ENCODE measurements around the gene KIF21B.
A peak's percentile ranks its signal among the peaks of the same experiment; 100 is the strongest.

The KIF21B gene

GRCh38 chr1:201025571-201026002, 2.1 kb upstream of the KIF21B start:
- Histone ChIP-seq H3K27ac (ENCODE audit: low read length) (no peak overlapping the region), H3K9me3 (ENCODE audit: control insufficient read depth in 1 of 2, low read length in 2 of 2) (no peaks in the 10 kb centered on the region), H3K4me3 (ENCODE audit: low read depth in 1 of 2, low read length in 2 of 2) (no peak overlapping the region), H3K27me3 (ENCODE audit: low read depth, low read length) (no peaks in the 10 kb centered on the region), H3K4me1 (ENCODE audit: control insufficient read depth in 1 of 2, insufficient read depth in 2 of 2, low read length in 2 of 2) (peaks cover 22 to 45% of the 10 kb centered on the region in 2 donors), H3K36me3 (ENCODE audit: control insufficient read depth in 1 of 2, insufficient read depth in 2 of 2, low read length in 2 of 2) (no peaks in the 10 kb centered on the region)

DNA sequence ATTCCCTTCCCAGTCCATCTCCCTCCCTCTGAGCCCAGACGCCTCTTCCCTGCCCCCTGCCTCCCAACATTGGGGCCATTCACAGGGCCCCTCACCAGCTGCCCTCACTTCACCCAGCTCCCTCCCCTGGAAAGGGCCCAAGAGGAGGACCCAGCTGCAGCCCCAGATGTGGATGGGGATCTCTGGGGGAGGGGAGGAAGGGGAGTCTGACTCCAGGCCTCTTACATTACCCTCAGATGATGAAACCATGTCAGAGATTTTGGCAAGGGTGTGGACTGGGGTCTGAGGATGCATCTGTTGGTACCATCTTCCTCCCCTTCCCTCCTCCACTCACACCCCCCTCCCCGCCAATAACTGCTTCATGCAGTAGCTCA, 1.1 kb upstream of the KIF21B start:
- Histone ChIP-seq H3K36me3 (ENCODE audit: control insufficient read depth in 1 of 2, insufficient read depth in 2 of 2, low read length in 2 of 2) (no peaks in the 10 kb centered on the region), H3K4me3 (ENCODE audit: low read depth in 1 of 2, low read length in 2 of 2) (no peak overlapping the region), H3K9me3 (ENCODE audit: control insufficient read depth in 1 of 2, low read length in 2 of 2) (no peaks in the 10 kb centered on the region), H3K27me3 (ENCODE audit: low read depth, low read length) (no peaks in the 10 kb centered on the region), H3K4me1 (ENCODE audit: control insufficient read depth in 1 of 2, insufficient read depth in 2 of 2, low read length in 2 of 2) (peaks cover 27 to 45% of the 10 kb centered on the region in 2 donors), H3K27ac (ENCODE audit: low read length) (no peak overlapping the region)

DNA sequence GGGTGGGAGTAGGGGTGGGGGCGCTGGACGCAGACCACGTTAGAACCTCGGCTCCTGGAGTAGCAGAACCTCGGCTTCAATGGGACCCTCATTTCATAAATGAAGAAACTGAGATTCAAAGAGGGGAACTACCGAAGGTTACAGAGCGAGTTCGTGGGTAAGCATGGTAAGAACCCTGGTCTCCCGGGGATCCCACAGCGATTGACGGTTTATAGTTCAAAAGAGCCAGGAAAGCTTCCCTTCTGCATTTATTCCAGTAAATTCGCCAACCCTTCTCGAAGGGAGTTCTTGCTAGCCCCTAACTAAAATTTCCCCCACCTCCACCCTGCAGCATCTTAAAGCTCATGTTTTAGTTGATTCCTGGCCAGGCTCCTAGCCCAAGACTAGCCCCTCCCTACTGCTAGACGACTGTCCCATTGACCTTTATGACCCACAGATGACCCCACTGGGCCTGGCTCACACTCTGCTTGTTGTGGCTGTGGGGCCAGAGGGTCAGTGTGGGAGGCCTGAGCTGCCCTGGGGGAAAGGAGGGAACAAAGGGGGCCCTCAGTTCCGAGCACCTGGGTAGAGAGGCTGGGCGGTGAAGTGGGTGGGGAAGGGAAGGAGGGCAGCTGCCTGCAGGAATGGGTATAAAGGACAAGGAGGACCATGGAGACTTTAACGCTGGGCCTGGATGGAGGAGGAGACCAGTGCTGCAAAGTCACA, 558 bp upstream of the KIF21B start:
- no peaks in the 10 kb centered on the region for H3K9me3 ChIP-seq (ENCODE audit: control insufficient read depth in 1 of 2, low read length in 2 of 2)
- no peaks in the 10 kb centered on the region for H3K36me3 ChIP-seq (ENCODE audit: control insufficient read depth in 1 of 2, insufficient read depth in 2 of 2, low read length in 2 of 2)
- H3K4me1 ChIP-seq (ENCODE audit: control insufficient read depth in 1 of 2, insufficient read depth in 2 of 2, low read length in 2 of 2): peaks cover 26 to 45% of the 10 kb centered on the region in 2 donors
- H3K27ac ChIP-seq (ENCODE audit: low read length): no peak overlapping the region
- no peaks in the 10 kb centered on the region for H3K27me3 ChIP-seq (ENCODE audit: low read depth, low read length)
- H3K4me3 ChIP-seq (ENCODE audit: low read depth in 1 of 2, low read length in 2 of 2): no peak overlapping the region

GRCh38 chr1:201022820-201023516, 546 bp downstream of the KIF21B start:
- no peak overlapping the region for H3K27ac ChIP-seq (ENCODE audit: low read length)
- H3K27me3 ChIP-seq (ENCODE audit: low read depth, low read length): no peaks in the 10 kb centered on the region
- H3K9me3 ChIP-seq (ENCODE audit: control insufficient read depth in 1 of 2, low read length in 2 of 2): no peaks in the 10 kb centered on the region
- H3K36me3 ChIP-seq (ENCODE audit: control insufficient read depth in 1 of 2, insufficient read depth in 2 of 2, low read length in 2 of 2): no peaks in the 10 kb centered on the region
- peak overlapping the region; percentile 47 to 65 for H3K4me3 ChIP-seq (ENCODE audit: low read depth in 1 of 2, low read length in 2 of 2)
- H3K4me1 ChIP-seq (ENCODE audit: control insufficient read depth in 1 of 2, insufficient read depth in 2 of 2, low read length in 2 of 2): peaks cover 15 to 46% of the 10 kb centered on the region in 2 donors

- no peaks in the 10 kb centered on the region for H3K9me3 ChIP-seq (ENCODE audit: control insufficient read depth in 1 of 2, low read length in 2 of 2)
- H3K36me3 ChIP-seq (ENCODE audit: control insufficient read depth in 1 of 2, insufficient read depth in 2 of 2, low read length in 2 of 2): no peaks in the 10 kb centered on the region
- peak overlapping the region; percentile 47 to 65 for H3K4me3 ChIP-seq (ENCODE audit: low read depth in 1 of 2, low read length in 2 of 2)
- no peaks in the 10 kb centered on the region for H3K27me3 ChIP-seq (ENCODE audit: low read depth, low read length)
- no peak overlapping the region for H3K27ac ChIP-seq (ENCODE audit: low read length)
- H3K4me1 ChIP-seq (ENCODE audit: control insufficient read depth in 1 of 2, insufficient read depth in 2 of 2, low read length in 2 of 2): peaks cover 12 to 49% of the 10 kb centered on the region in 2 donors
Measured at GRCh38 chr1:201022493-201022819, 1.1 kb downstream of the KIF21B start.

DNA sequence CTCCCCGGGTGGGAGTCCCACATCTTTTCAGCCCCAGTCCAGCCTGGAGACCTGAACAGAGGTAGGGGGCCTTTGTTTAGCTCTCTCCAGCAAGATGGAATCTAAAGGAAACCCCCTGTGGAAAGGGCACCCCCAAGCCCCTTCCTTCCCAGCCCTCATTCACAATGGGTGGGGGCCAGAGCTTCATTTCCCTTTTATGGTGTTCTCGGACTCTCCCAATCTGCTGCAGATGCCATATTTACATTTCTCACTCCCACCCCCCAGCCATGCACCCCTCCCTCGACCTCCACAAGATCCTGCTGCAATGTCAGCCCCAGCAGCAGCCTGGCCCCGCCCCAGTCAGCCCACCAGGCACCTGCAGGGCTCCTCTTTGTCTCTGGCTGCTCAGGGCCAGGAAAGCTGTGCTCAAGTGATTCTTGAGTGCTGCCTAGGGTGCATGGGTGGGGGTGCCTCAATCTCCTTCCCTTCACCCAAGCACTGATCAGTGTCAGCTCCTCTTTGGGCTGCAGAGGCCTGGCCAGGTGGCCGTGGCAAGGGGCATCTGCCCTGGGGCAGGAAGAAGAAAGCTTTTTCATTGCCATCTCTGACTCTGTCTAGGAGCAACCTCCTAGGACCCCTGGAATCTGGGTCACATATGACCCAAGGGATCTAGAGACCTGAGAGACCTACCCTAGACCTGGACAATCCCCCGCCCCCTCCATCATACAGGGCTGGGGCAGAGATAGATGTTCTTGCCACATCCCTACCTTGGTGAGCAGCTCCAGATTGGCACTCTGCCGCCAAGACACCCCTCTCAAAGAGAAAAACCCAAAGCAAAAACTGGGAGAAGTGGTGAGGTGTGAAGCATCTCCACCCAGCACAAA, 1.7 kb downstream of the KIF21B start:
- no peaks in the 10 kb centered on the region for H3K9me3 ChIP-seq (ENCODE audit: control insufficient read depth in 1 of 2, low read length in 2 of 2)
- peak overlapping the region; percentile 47 to 65 for H3K4me3 ChIP-seq (ENCODE audit: low read depth in 1 of 2, low read length in 2 of 2)

GRCh38 chr1:201020721-201021629, 2.5 kb downstream of the KIF21B start:
- H3K27ac ChIP-seq (ENCODE audit: low read length): peak overlapping the region; percentile 45
- no peaks in the 10 kb centered on the region for H3K36me3 ChIP-seq (ENCODE audit: control insufficient read depth in 1 of 2, insufficient read depth in 2 of 2, low read length in 2 of 2)
- H3K4me1 ChIP-seq (ENCODE audit: control insufficient read depth in 1 of 2, insufficient read depth in 2 of 2, low read length in 2 of 2): peaks cover 5 to 49% of the 10 kb centered on the region in 2 donors
- no peaks in the 10 kb centered on the region for H3K27me3 ChIP-seq (ENCODE audit: low read depth, low read length)
- H3K9me3 ChIP-seq (ENCODE audit: control insufficient read depth in 1 of 2, low read length in 2 of 2): no peaks in the 10 kb centered on the region
- no peak overlapping the region for H3K4me3 ChIP-seq (ENCODE audit: low read depth in 1 of 2, low read length in 2 of 2)

More for the DNA sequence above, 1.7 kb downstream of the KIF21B start:
- Histone ChIP-seq H3K4me1 (ENCODE audit: control insufficient read depth in 1 of 2, insufficient read depth in 2 of 2, low read length in 2 of 2) (peaks cover 12 to 51% of the 10 kb centered on the region in 2 donors), H3K36me3 (ENCODE audit: control insufficient read depth in 1 of 2, insufficient read depth in 2 of 2, low read length in 2 of 2) (no peaks in the 10 kb centered on the region), H3K27me3 (ENCODE audit: low read depth, low read length) (no peaks in the 10 kb centered on the region), H3K27ac (ENCODE audit: low read length) (no peak overlapping the region)

DNA sequence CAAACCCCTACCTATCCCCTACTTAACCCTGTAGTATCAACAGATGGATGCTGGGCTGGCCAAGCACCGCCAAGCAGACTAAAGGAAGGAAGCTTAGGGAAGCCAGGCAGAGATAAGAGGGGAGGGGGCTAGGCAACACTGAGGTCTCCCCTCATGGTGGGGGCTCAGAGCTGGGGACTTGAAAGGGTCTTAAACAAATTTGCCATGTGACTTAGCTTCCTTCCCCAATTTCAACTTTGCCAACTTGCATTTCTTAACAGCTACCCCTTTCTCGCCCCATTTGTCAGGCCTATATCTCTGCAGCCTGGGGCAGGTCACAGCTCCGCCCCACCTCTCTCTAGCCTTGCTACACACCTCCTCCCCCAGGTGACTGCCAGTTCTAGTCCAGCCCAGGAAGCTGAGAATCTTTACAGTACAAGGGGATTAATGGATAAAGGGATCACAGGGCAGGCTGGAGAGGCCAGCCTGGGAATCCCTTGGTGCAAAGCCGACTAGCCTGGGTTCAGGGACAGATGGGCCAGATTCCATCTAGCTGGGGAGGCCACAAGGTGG, 3.4 kb downstream of the KIF21B start:
- Histone ChIP-seq H3K27me3 (ENCODE audit: low read depth, low read length) (no peaks in the 10 kb centered on the region), H3K36me3 (ENCODE audit: control insufficient read depth in 1 of 2, insufficient read depth in 2 of 2, low read length in 2 of 2) (no peaks in the 10 kb centered on the region), H3K4me1 (ENCODE audit: control insufficient read depth in 1 of 2, insufficient read depth in 2 of 2, low read length in 2 of 2) (peaks cover 5 to 43% of the 10 kb centered on the region in 2 donors), H3K9me3 (ENCODE audit: control insufficient read depth in 1 of 2, low read length in 2 of 2) (no peaks in the 10 kb centered on the region), H3K4me3 (ENCODE audit: low read depth in 1 of 2, low read length in 2 of 2) (no peak overlapping the region), H3K27ac (ENCODE audit: low read length) (peak overlapping the region; percentile 45)

GRCh38 chr1:201019321-201019977, 4.1 kb downstream of the KIF21B start:
- peak overlapping the region; percentile 45 for H3K27ac ChIP-seq (ENCODE audit: low read length)
- no peaks in the 10 kb centered on the region for H3K27me3 ChIP-seq (ENCODE audit: low read depth, low read length)
- H3K4me1 ChIP-seq (ENCODE audit: control insufficient read depth in 1 of 2, insufficient read depth in 2 of 2, low read length in 2 of 2): peaks cover 5 to 37% of the 10 kb centered on the region in 2 donors
- H3K9me3 ChIP-seq (ENCODE audit: control insufficient read depth in 1 of 2, low read length in 2 of 2): no peaks in the 10 kb centered on the region
- no peaks in the 10 kb centered on the region for H3K36me3 ChIP-seq (ENCODE audit: control insufficient read depth in 1 of 2, insufficient read depth in 2 of 2, low read length in 2 of 2)
- no peak overlapping the region for H3K4me3 ChIP-seq (ENCODE audit: low read depth in 1 of 2, low read length in 2 of 2)

DNA sequence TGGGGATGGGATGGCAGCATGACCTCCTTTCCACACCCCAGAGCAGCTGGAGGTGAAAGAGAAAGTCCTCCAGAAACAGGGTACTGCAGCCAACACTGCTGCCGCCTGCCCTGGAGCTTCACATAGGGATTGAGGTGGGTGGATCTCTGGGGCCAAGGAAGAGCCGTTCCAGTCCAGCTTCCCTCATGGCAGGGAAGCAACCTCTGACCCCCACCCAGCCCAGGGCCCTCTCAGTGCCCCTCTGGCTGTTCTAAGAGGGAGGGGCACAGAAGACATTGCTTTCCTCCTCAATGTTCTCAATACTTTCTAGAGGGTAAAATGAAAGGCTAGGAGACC, 5.7 kb downstream of the KIF21B start:
- H3K4me1 ChIP-seq (ENCODE audit: control insufficient read depth in 1 of 2, insufficient read depth in 2 of 2, low read length in 2 of 2): peaks cover 5 to 27% of the 10 kb centered on the region in 2 donors
- H3K4me3 ChIP-seq (ENCODE audit: low read depth in 1 of 2, low read length in 2 of 2): no peak overlapping the region
- H3K27me3 ChIP-seq (ENCODE audit: low read depth, low read length): no peaks in the 10 kb centered on the region
- no peaks in the 10 kb centered on the region for H3K9me3 ChIP-seq (ENCODE audit: control insufficient read depth in 1 of 2, low read length in 2 of 2)
- H3K36me3 ChIP-seq (ENCODE audit: control insufficient read depth in 1 of 2, insufficient read depth in 2 of 2, low read length in 2 of 2): no peaks in the 10 kb centered on the region
- no peak overlapping the region for H3K27ac ChIP-seq (ENCODE audit: low read length)
